Heart left ventricle (tissue), 16 donors: Measurements from ENCODE around the gene SYNDIG1. TPM values are rescaled to one million over a fixed set of nuclear protein-coding genes. Genes with fewer than 3 reads are reported as not detected.

Experiments used
- ATAC-seq, 4 donors: fragments of 200-7000 bp; cut with Tn5 transposase; one replicate each; pipeline ENCODE4 v1.9.1; 2020 to 2022; ENCODE audit warnings: moderate library complexity in 4 of 4, mild to moderate bottlenecking in 3 of 4, moderate number of reproducible peaks in 1 of 4
- DNase-seq, 5 donors: peaks; one replicate each; pipeline ENCODE4 v3.0.0-alpha.2; 2020
- H3K27ac ChIP-seq, 12 donors: fragments of 200-600 bp; sonication (generic) in 4 of 12; one replicate each; pipeline versions ENCODE4 v1.5.0 to v1.8.0; 2016 to 2022; ENCODE audit warnings: mild to moderate bottlenecking in 2 of 12
- H3K27me3 ChIP-seq, 9 donors: fragments of 200-600 bp; sonication (generic) in 2 of 9; one replicate each; pipeline versions ENCODE4 v1.5.1 to v1.8.0; 2016 to 2022; ENCODE audit warnings: mild to moderate bottlenecking in 3 of 9
- H3K36me3 ChIP-seq, 9 donors: fragments of 200-600 bp; sonication (generic) in 2 of 9; one replicate each; pipeline versions ENCODE4 v1.5.0 to v1.8.0; 2018 to 2022; ENCODE audit warnings: mild to moderate bottlenecking in 2 of 9
- H3K4me1 ChIP-seq, 12 donors: fragments of 200-600 bp; sonication (generic) in 4 of 12; one replicate each; pipeline versions ENCODE4 v1.5.0 to v1.8.0; 2016 to 2022; ENCODE audit warnings: mild to moderate bottlenecking in 3 of 12
- H3K4me3 ChIP-seq, 12 donors: fragments of 200-600 bp; sonication (generic) in 4 of 12; one replicate each; pipeline versions ENCODE4 v1.5.0 to v1.8.0; 2017 to 2022; ENCODE audit warnings: mild to moderate bottlenecking in 9 of 12, moderate library complexity in 4 of 12
- H3K9me3 ChIP-seq, 12 donors: fragments of 200-600 bp; sonication (generic) in 4 of 12; one replicate each; pipeline versions ENCODE4 v1.5.0 to v1.8.0; 2016 to 2022; ENCODE audit warnings: mild to moderate bottlenecking in 1 of 12
- POLR2A ChIP-seq, 2 donors: fragments of 450-650 bp; IDR thresholded peaks; one replicate each; pipeline ENCODE4 v1.6.1; 2017; ENCODE audit warnings: antibody characterized with exemption in 2 of 2, mild to moderate bottlenecking in 2 of 2, moderate library complexity in 2 of 2
- WGBS, 4 donors: extraction: QIAGEN DNeasy Blood & Tissue Kit in 2 of 4; methylation state at CpG; one replicate each; pipeline versions ENCODE4 v1.1.5 to v1.1.7; 2013 to 2018; 5-methylcytosine and 5-hydroxymethylcytosine counted together
- intact Hi-C, 10 donors: fragments of 100-400 bp; cut with DNase I; formaldehyde crosslinking; loops; one replicate each; pipeline versions ENCODE4 v1.11.1 to v1.14.2; 2022
- polyA plus RNA-seq, 2 donors: library from polyadenylated mRNA; stranded (reverse); fragments of 200-250 nt; gene quantifications; one replicate each; pipeline ENCODE4 v1.2.3, GENCODE V29; 2013
- total RNA-seq, 9 donors: library from RNA; depleted of rRNA in 2 of 9; stranded (reverse); fragments of >200 nt in 2 of 9; fragmentation: NEBNext Ultra II Directional in 3 of 9; extraction: Animal tissue kit (Norgen Biotek cat#: 25700) in 3 of 9; gene quantifications; one replicate each; pipeline versions ENCODE4 v1.1.0 to v1.2.4, GENCODE V29; 2016 to 2023
- TF ChIP-seq, protein P1 (sequence below), 12 donors: fragments of 200-600 bp; sonication (generic) in 4 of 12; IDR thresholded peaks; one replicate each; pipeline versions ENCODE4 v1.5.0 to v1.8.0; 2018 to 2022; ENCODE audit warnings: antibody characterized with exemption in 12 of 12, mild to moderate bottlenecking in 5 of 12
- donor health status: ischemic (EF 13 %, LVEDD 7.1; RV severe dilation, severe dysfunction).
- donor health status: healthy with polysubstance abuse.
- donor health status: DM: no; HTN: yes; CAD: no.
- donor health status: DM: no; HTN: no; CAD: no.
- donor health status: ischemic (EF 25% LVEDD 6.9; RV normal size, moderate dysfunction).
- donor health status: ischemic (EF 25% LVEDD 5.7; RV mildly dilated, moderate dysfunction).
- donor health status: healthy.
- donor health status: DM: yes; HTN: yes; CAD: no.
- donor health status: ischemic (EF 35%, LVEDD 5.7; RV mildly dilated, moderate dysfunction).
- donor health status: nonischemic (EF 11% LVEDD 7.7; RV severe dilation, severe dysfunction).
- donor health status: DM: yes; HTN: yes; CAD: no.
- donor health status: PGD.
- donor health status: ischemic (EF 29% LVEDD 5.4; RV normal size, mild dysfunction).
- donor health status: nonischemic (EF 23%, LVEDD 6.1; RV moderate dilation, normal function).

Gene SYNDIG1
- total and polyA plus RNA-seq, 11 donors, result 8.4 to 41.8 (median 23.0) TPM

GRCh38 chr20:24679448-24680047, 210.1 kb downstream of the SYNDIG1 start:
- 83 to 86% (median 84%) methylated on average over 9 of the region's 9 CpGs for WGBS, 4 donors
- Histone ChIP-seq H3K27ac (no peak overlapping the region), H3K4me3 (no peak overlapping the region), H3K27me3 (no peaks in the 10 kb centered on the region), H3K4me1 (peaks cover 0 to 1% (median 0%) of the 10 kb centered on the region in 12 donors), H3K9me3 (no peaks in the 10 kb centered on the region), H3K36me3 (no peaks in the 10 kb centered on the region)
- ATAC-seq (no peak), DNase-seq (no peak)
- no peak for TF ChIP-seq POLR2A (IDR thresholded peaks at IDR 0.05)
- TF ChIP-seq, protein P1, sequence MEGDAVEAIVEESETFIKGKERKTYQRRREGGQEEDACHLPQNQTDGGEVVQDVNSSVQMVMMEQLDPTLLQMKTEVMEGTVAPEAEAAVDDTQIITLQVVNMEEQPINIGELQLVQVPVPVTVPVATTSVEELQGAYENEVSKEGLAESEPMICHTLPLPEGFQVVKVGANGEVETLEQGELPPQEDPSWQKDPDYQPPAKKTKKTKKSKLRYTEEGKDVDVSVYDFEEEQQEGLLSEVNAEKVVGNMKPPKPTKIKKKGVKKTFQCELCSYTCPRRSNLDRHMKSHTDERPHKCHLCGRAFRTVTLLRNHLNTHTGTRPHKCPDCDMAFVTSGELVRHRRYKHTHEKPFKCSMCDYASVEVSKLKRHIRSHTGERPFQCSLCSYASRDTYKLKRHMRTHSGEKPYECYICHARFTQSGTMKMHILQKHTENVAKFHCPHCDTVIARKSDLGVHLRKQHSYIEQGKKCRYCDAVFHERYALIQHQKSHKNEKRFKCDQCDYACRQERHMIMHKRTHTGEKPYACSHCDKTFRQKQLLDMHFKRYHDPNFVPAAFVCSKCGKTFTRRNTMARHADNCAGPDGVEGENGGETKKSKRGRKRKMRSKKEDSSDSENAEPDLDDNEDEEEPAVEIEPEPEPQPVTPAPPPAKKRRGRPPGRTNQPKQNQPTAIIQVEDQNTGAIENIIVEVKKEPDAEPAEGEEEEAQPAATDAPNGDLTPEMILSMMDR (IDR thresholded peaks at IDR 0.05), result no peak
- intact Hi-C loops, result loop anchor here in 2 of 10 donors (10.0 kb wide), 2 partner anchors 65 to 85 kb away; no protein-coding TSS in a partner anchor

DNA sequence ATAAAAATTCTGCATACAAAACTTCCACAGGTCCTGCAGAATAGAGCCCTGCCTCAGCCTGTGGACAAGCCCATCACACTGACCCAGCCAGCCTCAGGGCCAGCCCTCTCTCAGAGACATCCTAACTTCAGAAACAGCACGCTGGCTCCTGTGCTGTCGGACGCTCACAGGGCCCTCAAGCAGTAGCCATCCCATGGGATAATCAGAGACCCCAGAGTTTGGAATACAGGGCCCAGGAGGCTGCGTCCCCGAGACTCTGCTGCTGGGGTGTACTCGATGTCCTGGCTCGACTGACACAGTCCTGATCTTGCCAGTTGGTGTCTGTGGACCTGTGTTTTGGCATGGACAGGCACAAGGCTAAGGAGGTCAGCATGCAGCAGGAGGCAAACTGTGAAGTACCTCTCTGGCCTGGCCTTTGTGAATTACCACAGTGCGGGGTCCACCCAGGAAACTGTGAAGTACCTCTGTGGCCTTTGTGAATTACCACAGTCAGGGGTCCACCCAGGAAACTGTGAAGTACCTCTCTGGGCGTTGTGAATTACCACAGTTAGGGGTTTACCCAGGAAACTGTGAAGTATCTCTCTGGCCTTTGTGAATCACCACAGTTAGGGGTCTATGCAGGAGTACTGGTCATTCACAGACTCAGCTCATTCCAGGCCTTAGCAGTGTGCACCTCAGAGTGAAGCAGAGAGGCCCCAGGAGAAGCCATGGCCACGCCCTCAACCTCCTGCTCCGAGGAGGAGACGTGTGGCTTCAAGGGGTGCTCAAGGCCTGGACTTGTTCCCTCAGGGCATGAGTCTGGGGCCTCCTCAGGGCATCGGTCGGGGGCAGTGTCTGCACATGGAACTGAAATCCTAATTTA, 212.4 kb downstream of the SYNDIG1 start:
- H3K4me3 ChIP-seq, result no peak overlapping the region
- peak in 1 of 5 donors; percentile 45 for DNase-seq
- no peaks in the 10 kb centered on the region for H3K36me3 ChIP-seq
- ATAC-seq, result no peak
- WGBS, 4 donors, result 80 to 100% (median 87%) methylated on average over 4 to 14 of the region's 14 CpGs
- intact Hi-C loops, result loop anchor here in 1 of 10 donors (10.0 kb wide), 1 partner anchor 63 kb away; no protein-coding TSS in a partner anchor
- peaks cover 0 to 6% (median 0%) of the 10 kb centered on the region in 12 donors for H3K4me1 ChIP-seq
- TF ChIP-seq POLR2A (IDR thresholded peaks at IDR 0.05), result no peak
- TF ChIP-seq, protein P1 (IDR thresholded peaks at IDR 0.05), result no peak
- peaks cover 0 to 2% (median 0%) of the 10 kb centered on the region in 12 donors for H3K9me3 ChIP-seq
- H3K27ac ChIP-seq, result no peak overlapping the region
- H3K27me3 ChIP-seq, result no peaks in the 10 kb centered on the region

DNA sequence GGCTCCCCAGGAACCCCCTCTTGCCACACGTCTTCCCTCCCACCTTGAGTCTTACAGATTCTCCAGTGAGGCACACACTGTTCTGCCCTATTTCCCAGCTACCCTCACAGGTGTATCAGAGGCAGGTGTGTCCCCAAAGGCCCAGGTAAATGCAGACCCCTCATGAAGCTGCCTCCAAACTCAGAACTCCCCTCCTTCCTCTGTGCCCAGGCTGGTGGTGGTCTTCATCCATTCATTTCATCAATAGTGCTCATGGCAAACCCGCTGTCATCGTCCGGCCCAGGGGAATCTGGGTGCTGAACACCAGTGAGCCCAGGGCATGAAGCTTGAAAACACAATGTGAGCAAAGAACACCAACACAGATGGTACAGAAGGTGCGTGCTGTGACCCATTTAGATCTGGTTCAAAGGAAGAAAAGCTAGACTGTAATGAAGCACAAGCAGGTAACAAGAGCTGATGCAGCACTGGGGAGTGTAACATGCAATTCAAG, 213.1 kb downstream of the SYNDIG1 start:
- no peaks in the 10 kb centered on the region for H3K36me3 ChIP-seq
- H3K27ac ChIP-seq, result no peak overlapping the region
- H3K4me1 ChIP-seq, result peaks cover 0 to 6% (median 0%) of the 10 kb centered on the region in 12 donors
- TF ChIP-seq, protein P1 (IDR thresholded peaks at IDR 0.05), result no peak
- TF ChIP-seq POLR2A (IDR thresholded peaks at IDR 0.05), result no peak
- peaks cover 0 to 7% (median 0%) of the 10 kb centered on the region in 12 donors for H3K9me3 ChIP-seq
- peak in 1 of 5 donors; percentile 21 for DNase-seq
- H3K27me3 ChIP-seq, result no peaks in the 10 kb centered on the region
- 92 to 97% (median 95%) methylated on average over 4 to 5 of the region's 5 CpGs for WGBS, 4 donors
- ATAC-seq, result no peak
- intact Hi-C loops, result loop anchor here in 1 of 10 donors (10.0 kb wide), 1 partner anchor 62 kb away; no protein-coding TSS in a partner anchor
- H3K4me3 ChIP-seq, result no peak overlapping the region

GRCh38 chr20:24683676-24684075, 214.2 kb downstream of the SYNDIG1 start:
- ATAC-seq, result no peak
- no peak overlapping the region for H3K4me3 ChIP-seq

More at GRCh38 chr20:24683676-24684075, 214.2 kb downstream of the SYNDIG1 start:
- Histone ChIP-seq H3K36me3 (no peaks in the 10 kb centered on the region), H3K27me3 (no peaks in the 10 kb centered on the region), H3K27ac (no peak overlapping the region), H3K4me1 (peaks cover 0 to 6% (median 0%) of the 10 kb centered on the region in 12 donors), H3K9me3 (peaks cover 0 to 15% (median 2%) of the 10 kb centered on the region in 12 donors)
- intact Hi-C loops, result loop anchor here in 1 of 10 donors (10.0 kb wide), 1 partner anchor 61 kb away; no protein-coding TSS in a partner anchor
- no peak for TF ChIP-seq POLR2A (IDR thresholded peaks at IDR 0.05)
- TF ChIP-seq, protein P1 (IDR thresholded peaks at IDR 0.05), result no peak
- 65 to 77% (median 69%) methylated on average over 7 of the region's 7 CpGs for WGBS, 4 donors
- DNase-seq, result peak in 1 of 5 donors; percentile 22
